HepG2 (cell line): ENCODE results near the gene CYP4F22. TPM values are rescaled to one million over a fixed set of nuclear protein-coding genes. Genes with fewer than 3 reads are reported as not detected.

Experiments
- SAFB2 ChIP-seq: sonication (generic); formaldehyde crosslinking; IDR thresholded peaks from 2 replicates; pipeline ENCODE4 v1.5.1; 2020; ENCODE audit warnings: missing genetic modification reagents, low read depth, mild to moderate bottlenecking, borderline replicate concordance
- SMAD3 ChIP-seq: sonication (generic); formaldehyde crosslinking; IDR thresholded peaks from 2 replicates; pipeline ENCODE4 v1.4.0; 2020; ENCODE audit warnings: missing genetic modification reagents
- ZNF552 ChIP-seq: sonication (generic); formaldehyde crosslinking; IDR thresholded peaks from 2 replicates; pipeline ENCODE4 v1.9.0; 2022; ENCODE audit warnings: missing genetic modification reagents, mild to moderate bottlenecking, borderline replicate concordance
- ZNF572 ChIP-seq: sonication (generic); formaldehyde crosslinking; IDR thresholded peaks from 2 replicates; pipeline ENCODE4 v1.5.1; 2020; ENCODE audit warnings: mild to moderate bottlenecking, missing genetic modification reagents
- ZNF790 ChIP-seq: sonication (generic); formaldehyde crosslinking; IDR thresholded peaks from 2 replicates; pipeline ENCODE4 v1.8.0; 2022; ENCODE audit warnings: missing genetic modification reagents, mild to moderate bottlenecking, borderline replicate concordance
- polyA plus RNA-seq, 8 experiments: library from polyadenylated mRNA; depleted of rRNA in 3 of 8; stranded (reverse) in 7 of 8; unstranded in 1 of 8; fragments of >200 nt; fragmentation: Illumina TruSeq in 4 of 8; extraction: Trizol in 4 of 8; gene quantifications; 2 replicates each; pipeline versions ENCODE4 v1.2.1 to v1.2.3, GENCODE V29; 2011 to 2016; ENCODE audit warnings: low read depth in 4 of 8, missing spikeins in 1 of 8, mixed read lengths in 1 of 8; ENCODE audit not compliant: insufficient read depth in 1 of 8
- total RNA-seq, 5 experiments: library from RNA; depleted of rRNA; stranded (reverse); fragments of >200 nt; fragmentation: Illumina TruSeq; extraction: Trizol; gene quantifications; 2 replicates each; pipeline ENCODE4 v1.2.3, GENCODE V29; 2016; ENCODE audit warnings: low read depth in 1 of 5
- TF ChIP-seq, protein P1 (sequence below): fragments of 450-650 bp; IDR thresholded peaks from 2 replicates; pipeline ENCODE4 v1.6.1; 2017
- TF ChIP-seq, protein P2 (sequence below): sonication (generic); formaldehyde crosslinking; IDR thresholded peaks from 2 replicates; pipeline ENCODE4 v1.8.1; 2023; ENCODE audit warnings: mild to moderate bottlenecking, missing genetic modification reagents, borderline replicate concordance
- TF ChIP-seq, protein P3 (sequence below): sonication (generic); formaldehyde crosslinking; conservative IDR thresholded peaks from 2 replicates; pipeline ENCODE4 v1.8.0; 2022; ENCODE audit warnings: mild to moderate bottlenecking, moderate library complexity, missing genetic modification reagents
- TF ChIP-seq, protein P4 (sequence below): sonication (generic); formaldehyde crosslinking; IDR thresholded peaks from 2 replicates; pipeline ENCODE4 v1.5.1; 2020; ENCODE audit warnings: mild to moderate bottlenecking, moderate library complexity, missing genetic modification reagents
- TF ChIP-seq, protein P5 (sequence below), 2 experiments: sonication (generic) in 1 of 2; formaldehyde crosslinking in 1 of 2; IDR thresholded peaks; 2 replicates each; pipeline versions ENCODE4 v1.5.1 to v1.6.1; 2011 to 2020; ENCODE audit warnings: borderline replicate concordance in 1 of 2, low read depth in 1 of 2, low read length in 1 of 2, mild to moderate bottlenecking in 1 of 2, missing genetic modification reagents in 1 of 2, moderate library complexity in 1 of 2
- TF ChIP-seq, protein P6 (sequence below): sonication (generic); formaldehyde crosslinking; IDR thresholded peaks from 2 replicates; pipeline ENCODE4 v1.9.0; 2022; ENCODE audit warnings: missing genetic modification reagents, mild to moderate bottlenecking, borderline replicate concordance
- TF ChIP-seq, protein P7 (sequence below): sonication (generic); formaldehyde crosslinking; IDR thresholded peaks from 2 replicates; pipeline ENCODE4 v1.4.0; 2020; ENCODE audit warnings: missing genetic modification reagents

The CYP4F22 gene
- total and polyA plus RNA-seq, 2 of the 13 experiments (the other 11 are each of a cell fraction or from before 2014, with no cell fraction given): 0.05 TPM; not detected in 1

DNA sequence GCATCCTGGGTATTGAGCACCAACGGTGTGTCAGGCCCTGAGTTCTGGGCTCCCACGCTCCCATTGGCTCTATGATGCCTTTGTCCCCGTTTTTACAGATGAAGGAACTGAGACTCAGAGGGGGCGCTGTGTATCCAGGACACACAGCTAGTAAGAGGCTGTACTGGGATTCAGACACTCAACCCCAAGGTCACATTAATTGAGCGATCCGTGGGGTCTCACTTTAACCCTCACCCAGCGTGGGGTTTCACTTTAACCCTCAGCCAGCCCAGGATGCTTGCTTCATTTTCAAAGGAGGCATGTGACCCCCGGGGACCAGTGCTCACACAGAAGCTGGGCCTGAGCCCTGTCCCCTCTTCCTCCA is 42.6 kb downstream of the CYP4F22 start (continued):
- TF ChIP-seq, protein P1, sequence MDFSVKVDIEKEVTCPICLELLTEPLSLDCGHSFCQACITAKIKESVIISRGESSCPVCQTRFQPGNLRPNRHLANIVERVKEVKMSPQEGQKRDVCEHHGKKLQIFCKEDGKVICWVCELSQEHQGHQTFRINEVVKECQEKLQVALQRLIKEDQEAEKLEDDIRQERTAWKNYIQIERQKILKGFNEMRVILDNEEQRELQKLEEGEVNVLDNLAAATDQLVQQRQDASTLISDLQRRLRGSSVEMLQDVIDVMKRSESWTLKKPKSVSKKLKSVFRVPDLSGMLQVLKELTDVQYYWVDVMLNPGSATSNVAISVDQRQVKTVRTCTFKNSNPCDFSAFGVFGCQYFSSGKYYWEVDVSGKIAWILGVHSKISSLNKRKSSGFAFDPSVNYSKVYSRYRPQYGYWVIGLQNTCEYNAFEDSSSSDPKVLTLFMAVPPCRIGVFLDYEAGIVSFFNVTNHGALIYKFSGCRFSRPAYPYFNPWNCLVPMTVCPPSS: no peak
- TF ChIP-seq, protein P2, sequence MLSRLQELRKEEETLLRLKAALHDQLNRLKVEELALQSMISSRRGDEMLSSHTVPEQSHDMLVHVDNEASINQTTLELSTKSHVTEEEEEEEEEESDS: no peak
- TF ChIP-seq, protein P3, sequence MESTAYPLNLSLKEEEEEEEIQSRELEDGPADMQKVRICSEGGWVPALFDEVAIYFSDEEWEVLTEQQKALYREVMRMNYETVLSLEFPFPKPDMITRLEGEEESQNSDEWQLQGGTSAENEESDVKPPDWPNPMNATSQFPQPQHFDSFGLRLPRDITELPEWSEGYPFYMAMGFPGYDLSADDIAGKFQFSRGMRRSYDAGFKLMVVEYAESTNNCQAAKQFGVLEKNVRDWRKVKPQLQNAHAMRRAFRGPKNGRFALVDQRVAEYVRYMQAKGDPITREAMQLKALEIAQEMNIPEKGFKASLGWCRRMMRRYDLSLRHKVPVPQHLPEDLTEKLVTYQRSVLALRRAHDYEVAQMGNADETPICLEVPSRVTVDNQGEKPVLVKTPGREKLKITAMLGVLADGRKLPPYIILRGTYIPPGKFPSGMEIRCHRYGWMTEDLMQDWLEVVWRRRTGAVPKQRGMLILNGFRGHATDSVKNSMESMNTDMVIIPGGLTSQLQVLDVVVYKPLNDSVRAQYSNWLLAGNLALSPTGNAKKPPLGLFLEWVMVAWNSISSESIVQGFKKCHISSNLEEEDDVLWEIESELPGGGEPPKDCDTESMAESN: 0 out of 2 replicates have a peak, but pooled peaks have one; percentile 20
- peak; percentile 62; the same call in 1 of the 2 replicates for TF ChIP-seq SAFB2 (CRISPR knock-in tag)
- TF ChIP-seq ZNF790 (CRISPR knock-in tag): no peak
- TF ChIP-seq ZNF552: no peak
- TF ChIP-seq, protein P4, sequence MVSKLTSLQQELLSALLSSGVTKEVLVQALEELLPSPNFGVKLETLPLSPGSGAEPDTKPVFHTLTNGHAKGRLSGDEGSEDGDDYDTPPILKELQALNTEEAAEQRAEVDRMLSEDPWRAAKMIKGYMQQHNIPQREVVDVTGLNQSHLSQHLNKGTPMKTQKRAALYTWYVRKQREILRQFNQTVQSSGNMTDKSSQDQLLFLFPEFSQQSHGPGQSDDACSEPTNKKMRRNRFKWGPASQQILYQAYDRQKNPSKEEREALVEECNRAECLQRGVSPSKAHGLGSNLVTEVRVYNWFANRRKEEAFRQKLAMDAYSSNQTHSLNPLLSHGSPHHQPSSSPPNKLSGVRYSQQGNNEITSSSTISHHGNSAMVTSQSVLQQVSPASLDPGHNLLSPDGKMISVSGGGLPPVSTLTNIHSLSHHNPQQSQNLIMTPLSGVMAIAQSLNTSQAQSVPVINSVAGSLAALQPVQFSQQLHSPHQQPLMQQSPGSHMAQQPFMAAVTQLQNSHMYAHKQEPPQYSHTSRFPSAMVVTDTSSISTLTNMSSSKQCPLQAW: 0 out of 2 replicates have a peak, but pooled peaks have one; percentile 27
- no peak for TF ChIP-seq SMAD3 (CRISPR knock-in tag)
- TF ChIP-seq, protein P5, sequence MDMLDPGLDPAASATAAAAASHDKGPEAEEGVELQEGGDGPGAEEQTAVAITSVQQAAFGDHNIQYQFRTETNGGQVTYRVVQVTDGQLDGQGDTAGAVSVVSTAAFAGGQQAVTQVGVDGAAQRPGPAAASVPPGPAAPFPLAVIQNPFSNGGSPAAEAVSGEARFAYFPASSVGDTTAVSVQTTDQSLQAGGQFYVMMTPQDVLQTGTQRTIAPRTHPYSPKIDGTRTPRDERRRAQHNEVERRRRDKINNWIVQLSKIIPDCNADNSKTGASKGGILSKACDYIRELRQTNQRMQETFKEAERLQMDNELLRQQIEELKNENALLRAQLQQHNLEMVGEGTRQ (IDR thresholded peaks at IDR 0.05; ENCODE audit: low read depth, low read length): no peak
- TF ChIP-seq, protein P5 (CRISPR knock-in tag; IDR thresholded peaks at IDR 0.05; ENCODE audit: borderline replicate concordance): no peak
- TF ChIP-seq, protein P6, sequence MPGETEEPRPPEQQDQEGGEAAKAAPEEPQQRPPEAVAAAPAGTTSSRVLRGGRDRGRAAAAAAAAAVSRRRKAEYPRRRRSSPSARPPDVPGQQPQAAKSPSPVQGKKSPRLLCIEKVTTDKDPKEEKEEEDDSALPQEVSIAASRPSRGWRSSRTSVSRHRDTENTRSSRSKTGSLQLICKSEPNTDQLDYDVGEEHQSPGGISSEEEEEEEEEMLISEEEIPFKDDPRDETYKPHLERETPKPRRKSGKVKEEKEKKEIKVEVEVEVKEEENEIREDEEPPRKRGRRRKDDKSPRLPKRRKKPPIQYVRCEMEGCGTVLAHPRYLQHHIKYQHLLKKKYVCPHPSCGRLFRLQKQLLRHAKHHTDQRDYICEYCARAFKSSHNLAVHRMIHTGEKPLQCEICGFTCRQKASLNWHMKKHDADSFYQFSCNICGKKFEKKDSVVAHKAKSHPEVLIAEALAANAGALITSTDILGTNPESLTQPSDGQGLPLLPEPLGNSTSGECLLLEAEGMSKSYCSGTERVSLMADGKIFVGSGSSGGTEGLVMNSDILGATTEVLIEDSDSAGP (CRISPR knock-in tag): peak; percentile 74; the same call in 1 of the 2 replicates
- 0 out of 2 replicates have a peak, but pooled peaks have one; percentile 20 for TF ChIP-seq ZNF572
- TF ChIP-seq, protein P7, sequence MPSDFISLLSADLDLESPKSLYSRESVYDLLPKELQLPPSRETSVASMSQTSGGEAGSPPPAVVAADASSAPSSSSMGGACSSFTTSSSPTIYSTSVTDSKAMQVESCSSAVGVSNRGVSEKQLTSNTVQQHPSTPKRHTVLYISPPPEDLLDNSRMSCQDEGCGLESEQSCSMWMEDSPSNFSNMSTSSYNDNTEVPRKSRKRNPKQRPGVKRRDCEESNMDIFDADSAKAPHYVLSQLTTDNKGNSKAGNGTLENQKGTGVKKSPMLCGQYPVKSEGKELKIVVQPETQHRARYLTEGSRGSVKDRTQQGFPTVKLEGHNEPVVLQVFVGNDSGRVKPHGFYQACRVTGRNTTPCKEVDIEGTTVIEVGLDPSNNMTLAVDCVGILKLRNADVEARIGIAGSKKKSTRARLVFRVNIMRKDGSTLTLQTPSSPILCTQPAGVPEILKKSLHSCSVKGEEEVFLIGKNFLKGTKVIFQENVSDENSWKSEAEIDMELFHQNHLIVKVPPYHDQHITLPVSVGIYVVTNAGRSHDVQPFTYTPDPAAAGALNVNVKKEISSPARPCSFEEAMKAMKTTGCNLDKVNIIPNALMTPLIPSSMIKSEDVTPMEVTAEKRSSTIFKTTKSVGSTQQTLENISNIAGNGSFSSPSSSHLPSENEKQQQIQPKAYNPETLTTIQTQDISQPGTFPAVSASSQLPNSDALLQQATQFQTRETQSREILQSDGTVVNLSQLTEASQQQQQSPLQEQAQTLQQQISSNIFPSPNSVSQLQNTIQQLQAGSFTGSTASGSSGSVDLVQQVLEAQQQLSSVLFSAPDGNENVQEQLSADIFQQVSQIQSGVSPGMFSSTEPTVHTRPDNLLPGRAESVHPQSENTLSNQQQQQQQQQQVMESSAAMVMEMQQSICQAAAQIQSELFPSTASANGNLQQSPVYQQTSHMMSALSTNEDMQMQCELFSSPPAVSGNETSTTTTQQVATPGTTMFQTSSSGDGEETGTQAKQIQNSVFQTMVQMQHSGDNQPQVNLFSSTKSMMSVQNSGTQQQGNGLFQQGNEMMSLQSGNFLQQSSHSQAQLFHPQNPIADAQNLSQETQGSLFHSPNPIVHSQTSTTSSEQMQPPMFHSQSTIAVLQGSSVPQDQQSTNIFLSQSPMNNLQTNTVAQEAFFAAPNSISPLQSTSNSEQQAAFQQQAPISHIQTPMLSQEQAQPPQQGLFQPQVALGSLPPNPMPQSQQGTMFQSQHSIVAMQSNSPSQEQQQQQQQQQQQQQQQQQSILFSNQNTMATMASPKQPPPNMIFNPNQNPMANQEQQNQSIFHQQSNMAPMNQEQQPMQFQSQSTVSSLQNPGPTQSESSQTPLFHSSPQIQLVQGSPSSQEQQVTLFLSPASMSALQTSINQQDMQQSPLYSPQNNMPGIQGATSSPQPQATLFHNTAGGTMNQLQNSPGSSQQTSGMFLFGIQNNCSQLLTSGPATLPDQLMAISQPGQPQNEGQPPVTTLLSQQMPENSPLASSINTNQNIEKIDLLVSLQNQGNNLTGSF (CRISPR knock-in tag): no peak
